Stimulated activated CD4-positive, alpha-beta T cell treated with anti-CD3 and anti-CD28 coated beads, Interleukin-15, amount 100 ng/mL, for 1 hour (primary cell): ENCODE measurements around the gene CHMP1B.

Experiments used
- DNase-seq, 2 donors: peaks; one replicate each; pipeline ENCODE4 v3.0.0-alpha.2; 2020; ENCODE audit warnings: low read depth in 1 of 2, low spot score in 1 of 2

Gene CHMP1B

GRCh38 chr18:11901826-11902438 lies 50.7 kb downstream of the CHMP1B start:
- DNase-seq = no peak

GRCh38 chr18:11902522-11903292 lies 51.5 kb downstream of the CHMP1B start:
- no peak for DNase-seq
